ENCODE measurements around the gene ADAMTSL4. TPM values are rescaled to one million over a fixed set of nuclear protein-coding genes. Genes with fewer than 3 reads are reported as not detected.

ADAMTSL4 gene
- total RNA-seq, 2 donors from 2014 or later = 3.7 to 9.7 TPM

- intact Hi-C loops (cut with DNase I) = loop anchor here (5.0 kb wide), 2 partner anchors 43 to 58 kb away; partner anchors contain the start of gene TARS2
- Histone ChIP-seq H3K27me3 (replicated peaks; ENCODE audit: insufficient read depth) (no peaks in the 10 kb centered on the region), H3K27ac (no peak overlapping the region), H3K9me3 (no peaks in the 10 kb centered on the region), H3K4me1 (replicated peaks) (no peaks in the 10 kb centered on the region), H3K36me3 (no peaks in the 10 kb centered on the region), H3K4me3 (no peak overlapping the region)
- WGBS = 95% methylated on average over 14 of the region's 14 CpGs
- no peak for DNase-seq (ENCODE audit: low spot score)
- TF ChIP-seq POLR2AphosphoS5 (IDR thresholded peaks at IDR 0.05) (no peak), CTCF (IDR thresholded peaks at IDR 0.05) (no peak), POLR2A (IDR thresholded peaks at IDR 0.05) (no peak)
Measured at GRCh38 chr1:150530491-150531159, 18.6 kb upstream of the ADAMTSL4 start.

- intact Hi-C loops (cut with DNase I) = loop anchor here (5.0 kb wide), 2 partner anchors 46 to 61 kb away; partner anchors contain the start of gene TARS2
- no peak overlapping the region for H3K4me3 ChIP-seq
- 37% methylated on average over 5 of the region's 5 CpGs for WGBS
- DNase-seq (ENCODE audit: low spot score) = no peak
- H3K36me3 ChIP-seq = no peaks in the 10 kb centered on the region
- TF ChIP-seq POLR2AphosphoS5 (IDR thresholded peaks at IDR 0.05) (no peak), CTCF (IDR thresholded peaks at IDR 0.05) (peak in 1 of 4 experiments; percentile 8), POLR2A (IDR thresholded peaks at IDR 0.05) (no peak)
- H3K4me1 ChIP-seq (replicated peaks) = no peaks in the 10 kb centered on the region
- no peaks in the 10 kb centered on the region for H3K27me3 ChIP-seq (replicated peaks; ENCODE audit: insufficient read depth)
- H3K27ac ChIP-seq = peak overlapping the region in 1 of 2 donors; percentile 23
- no peaks in the 10 kb centered on the region for H3K9me3 ChIP-seq
Measured at GRCh38 chr1:150532860-150533259, 16.3 kb upstream of the ADAMTSL4 start.

GRCh38 chr1:150534002-150534401, 15.2 kb upstream of the ADAMTSL4 start:
- H3K4me1 ChIP-seq (replicated peaks) = no peaks in the 10 kb centered on the region
- H3K4me3 ChIP-seq = no peak overlapping the region
- WGBS = 86% methylated on average over 6 of the region's 6 CpGs
- no peaks in the 10 kb centered on the region for H3K27me3 ChIP-seq (replicated peaks; ENCODE audit: insufficient read depth)
- H3K36me3 ChIP-seq = no peaks in the 10 kb centered on the region
- DNase-seq (ENCODE audit: low spot score) = no peak
- H3K27ac ChIP-seq = no peak overlapping the region
- intact Hi-C loops (cut with DNase I) = loop anchor here (5.0 kb wide), 2 partner anchors 47 to 62 kb away; partner anchors contain the start of gene TARS2
- no peaks in the 10 kb centered on the region for H3K9me3 ChIP-seq
- no peak for TF ChIP-seq CTCF (IDR thresholded peaks at IDR 0.05)
- TF ChIP-seq POLR2A (IDR thresholded peaks at IDR 0.05) = no peak
- TF ChIP-seq POLR2AphosphoS5 (IDR thresholded peaks at IDR 0.05) = no peak

GRCh38 chr1:150535511-150536287, 13.5 kb upstream of the ADAMTSL4 start:
- Histone ChIP-seq H3K4me1 (replicated peaks) (no peaks in the 10 kb centered on the region), H3K36me3 (no peaks in the 10 kb centered on the region), H3K27ac (no peak overlapping the region), H3K4me3 (no peak overlapping the region), H3K9me3 (no peaks in the 10 kb centered on the region), H3K27me3 (replicated peaks; ENCODE audit: insufficient read depth) (no peaks in the 10 kb centered on the region)
- intact Hi-C loops (cut with DNase I) = no loop called here
- no peak for DNase-seq (ENCODE audit: low spot score)
- TF ChIP-seq POLR2A (IDR thresholded peaks at IDR 0.05) = no peak
- TF ChIP-seq POLR2AphosphoS5 (IDR thresholded peaks at IDR 0.05) = no peak
- TF ChIP-seq CTCF (IDR thresholded peaks at IDR 0.05) = no peak
- 70% methylated on average over 14 of the region's 14 CpGs for WGBS
